ENCODE measurements around the gene NDP.

DNA sequence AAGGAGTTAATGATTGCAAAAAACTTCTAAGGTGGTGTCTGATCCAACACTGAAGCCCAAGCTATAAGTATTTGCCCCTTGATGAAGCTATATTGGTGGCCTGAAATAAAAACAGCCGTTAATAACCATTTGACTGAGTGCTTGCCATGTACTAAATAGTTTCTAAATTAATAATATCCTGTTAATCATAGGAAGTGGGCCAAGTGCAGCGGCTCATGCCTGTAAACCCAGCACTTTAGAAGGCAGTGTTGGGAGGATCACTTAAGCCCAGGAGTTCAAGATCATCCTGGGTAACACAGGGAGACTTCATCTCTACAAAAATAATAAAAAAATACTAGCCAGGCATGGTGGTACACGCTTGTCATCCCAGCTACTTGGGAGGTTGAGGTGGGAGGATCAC lies 8.3 kb downstream of the NDP start:
- TF ChIP-seq, protein P1, sequence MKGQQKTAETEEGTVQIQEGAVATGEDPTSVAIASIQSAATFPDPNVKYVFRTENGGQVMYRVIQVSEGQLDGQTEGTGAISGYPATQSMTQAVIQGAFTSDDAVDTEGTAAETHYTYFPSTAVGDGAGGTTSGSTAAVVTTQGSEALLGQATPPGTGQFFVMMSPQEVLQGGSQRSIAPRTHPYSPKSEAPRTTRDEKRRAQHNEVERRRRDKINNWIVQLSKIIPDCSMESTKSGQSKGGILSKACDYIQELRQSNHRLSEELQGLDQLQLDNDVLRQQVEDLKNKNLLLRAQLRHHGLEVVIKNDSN (IDR thresholded peaks at IDR 0.05; ENCODE audit: borderline replicate concordance, extremely low read length, insufficient read depth, low read depth, low read length): no peak
- TF ChIP-seq STAT1 (conservative IDR thresholded peaks at IDR 0.05): no peak
- TF ChIP-seq, protein P2, sequence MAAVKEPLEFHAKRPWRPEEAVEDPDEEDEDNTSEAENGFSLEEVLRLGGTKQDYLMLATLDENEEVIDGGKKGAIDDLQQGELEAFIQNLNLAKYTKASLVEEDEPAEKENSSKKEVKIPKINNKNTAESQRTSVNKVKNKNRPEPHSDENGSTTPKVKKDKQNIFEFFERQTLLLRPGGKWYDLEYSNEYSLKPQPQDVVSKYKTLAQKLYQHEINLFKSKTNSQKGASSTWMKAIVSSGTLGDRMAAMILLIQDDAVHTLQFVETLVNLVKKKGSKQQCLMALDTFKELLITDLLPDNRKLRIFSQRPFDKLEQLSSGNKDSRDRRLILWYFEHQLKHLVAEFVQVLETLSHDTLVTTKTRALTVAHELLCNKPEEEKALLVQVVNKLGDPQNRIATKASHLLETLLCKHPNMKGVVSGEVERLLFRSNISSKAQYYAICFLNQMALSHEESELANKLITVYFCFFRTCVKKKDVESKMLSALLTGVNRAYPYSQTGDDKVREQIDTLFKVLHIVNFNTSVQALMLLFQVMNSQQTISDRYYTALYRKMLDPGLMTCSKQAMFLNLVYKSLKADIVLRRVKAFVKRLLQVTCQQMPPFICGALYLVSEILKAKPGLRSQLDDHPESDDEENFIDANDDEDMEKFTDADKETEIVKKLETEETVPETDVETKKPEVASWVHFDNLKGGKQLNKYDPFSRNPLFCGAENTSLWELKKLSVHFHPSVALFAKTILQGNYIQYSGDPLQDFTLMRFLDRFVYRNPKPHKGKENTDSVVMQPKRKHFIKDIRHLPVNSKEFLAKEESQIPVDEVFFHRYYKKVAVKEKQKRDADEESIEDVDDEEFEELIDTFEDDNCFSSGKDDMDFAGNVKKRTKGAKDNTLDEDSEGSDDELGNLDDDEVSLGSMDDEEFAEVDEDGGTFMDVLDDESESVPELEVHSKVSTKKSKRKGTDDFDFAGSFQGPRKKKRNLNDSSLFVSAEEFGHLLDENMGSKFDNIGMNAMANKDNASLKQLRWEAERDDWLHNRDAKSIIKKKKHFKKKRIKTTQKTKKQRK (IDR thresholded peaks at IDR 0.05; ENCODE audit: low read depth, low read length): no peak

Measured in GM12878 (cell line).